Liver (tissue), 9 donors: Measurements from ENCODE around the gene ELAVL2. TPM values are rescaled to one million over a fixed set of nuclear protein-coding genes. Genes with fewer than 3 reads are reported as not detected.

Experiments used
- DNase-seq: peaks from one replicate; pipeline ENCODE4 v3.0.0-alpha.2; 2017; ENCODE audit warnings: low spot score
- H3K27ac ChIP-seq, 2 donors: one replicate each; pipeline ENCODE4 v1.7.0; 2013; ENCODE audit warnings: inconsistent platforms in 2 of 2, low read length in 2 of 2, control low read depth in 1 of 2, low read depth in 1 of 2, mild to moderate bottlenecking in 1 of 2
- H3K27me3 ChIP-seq, 4 donors: one replicate each; pipeline versions ENCODE4 v1.6.1 to v1.7.0; 2013; ENCODE audit warnings: low read length in 3 of 4, inconsistent platforms in 1 of 4, mild to moderate bottlenecking in 1 of 4, moderate library complexity in 1 of 4; ENCODE audit not compliant: control insufficient read depth in 4 of 4, insufficient read depth in 4 of 4
- H3K36me3 ChIP-seq, 4 donors: one replicate each; pipeline versions ENCODE4 v1.6.1 to v1.7.0; 2013; ENCODE audit warnings: low read length in 3 of 4, mild to moderate bottlenecking in 3 of 4, low read depth in 1 of 4, moderate library complexity in 1 of 4; ENCODE audit not compliant: control insufficient read depth in 4 of 4, insufficient read depth in 3 of 4
- H3K4me1 ChIP-seq, 4 donors: one replicate each; pipeline versions ENCODE4 v1.6.1 to v1.7.0; 2013; ENCODE audit warnings: low read length in 3 of 4, mild to moderate bottlenecking in 3 of 4, moderate library complexity in 1 of 4; ENCODE audit not compliant: control insufficient read depth in 4 of 4, insufficient read depth in 4 of 4
- H3K4me3 ChIP-seq, 3 donors: one replicate each; pipeline versions ENCODE4 v1.6.1 to v1.7.0; 2013; ENCODE audit warnings: low read length in 3 of 3, control low read depth in 1 of 3, low read depth in 1 of 3, mild to moderate bottlenecking in 1 of 3
- H3K9ac ChIP-seq, 2 donors: one replicate each; pipeline ENCODE4 v1.7.0; 2013; ENCODE audit warnings: low read length in 2 of 2, mild to moderate bottlenecking in 2 of 2, moderate library complexity in 2 of 2, control low read depth in 1 of 2, low read depth in 1 of 2
- H3K9me3 ChIP-seq, 4 donors: one replicate each; pipeline versions ENCODE4 v1.6.1 to v1.7.0; 2013; ENCODE audit warnings: low read length in 3 of 4; ENCODE audit not compliant: control insufficient read depth in 4 of 4
- EGR1 ChIP-seq, 2 donors: IDR thresholded peaks; 2 replicates each; pipeline ENCODE4 v1.6.1; 2016 to 2018; ENCODE audit warnings: antibody characterized with exemption in 2 of 2, low read depth in 2 of 2
- FOXA1 ChIP-seq: IDR thresholded peaks from 2 replicates; pipeline ENCODE4 v1.6.1; 2016; ENCODE audit warnings: antibody characterized with exemption
- GABPA ChIP-seq, 2 donors: IDR thresholded peaks in 1 of 2; conservative IDR thresholded peaks in 1 of 2; 2 replicates each; pipeline ENCODE4 v1.6.1; 2016; ENCODE audit warnings: antibody characterized with exemption in 2 of 2, mild to moderate bottlenecking in 1 of 2, moderate library complexity in 1 of 2
- HNF4A ChIP-seq, 2 donors: conservative IDR thresholded peaks; 2 replicates each; pipeline ENCODE4 v1.6.1; 2016; ENCODE audit warnings: antibody characterized with exemption in 2 of 2, mild to moderate bottlenecking in 2 of 2
- JUND ChIP-seq, 2 donors: IDR thresholded peaks; 2 replicates each; pipeline ENCODE4 v1.6.1; 2016; ENCODE audit warnings: antibody characterized with exemption in 2 of 2
- NR2F2 ChIP-seq: IDR thresholded peaks from 2 replicates; pipeline ENCODE4 v1.6.1; 2016; ENCODE audit warnings: antibody characterized with exemption
- RAD21 ChIP-seq, 2 donors: IDR thresholded peaks; 2 replicates each; pipeline ENCODE4 v1.6.1; 2016; ENCODE audit warnings: antibody characterized with exemption in 2 of 2, mild to moderate bottlenecking in 2 of 2
- RXRA ChIP-seq, 2 donors: IDR thresholded peaks; 2 replicates each; pipeline ENCODE4 v1.6.1; 2017 to 2018; ENCODE audit warnings: antibody characterized with exemption in 2 of 2, mild to moderate bottlenecking in 1 of 2
- TAF1 ChIP-seq: conservative IDR thresholded peaks from 2 replicates; pipeline ENCODE4 v1.6.1; 2016; ENCODE audit warnings: antibody characterized with exemption, mild to moderate bottlenecking
- YY1 ChIP-seq: IDR thresholded peaks from 2 replicates; pipeline ENCODE4 v1.6.1; 2016; ENCODE audit warnings: antibody characterized with exemption, mild to moderate bottlenecking
- WGBS: extraction: QIAGEN DNeasy Blood & Tissue Kit; methylation state at CpG from one replicate; pipeline ENCODE4 v1.1.7; 2013; 5-methylcytosine and 5-hydroxymethylcytosine counted together
- polyA plus RNA-seq, 2 donors: library from polyadenylated mRNA; stranded (reverse) in 1 of 2; unstranded in 1 of 2; fragments of 200-250 nt in 1 of 2; fragments of >200 nt in 1 of 2; fragmentation: Nextera tagmentation in 1 of 2; extraction: Ambion mirVana in 1 of 2; gene quantifications; one replicate each; pipeline versions ENCODE4 v1.2.1 to v1.2.3, GENCODE V29; 2013 to 2015
- total RNA-seq, 2 donors: library from RNA; depleted of rRNA; stranded (reverse); fragments of >200 nt; gene quantifications; one replicate each; pipeline ENCODE4 v1.2.3, GENCODE V29; 2014
- TF ChIP-seq, protein P1 (sequence below): fragments of 150-350 bp; IDR thresholded peaks from 2 replicates; pipeline ENCODE4 v1.5.1; 2017; ENCODE audit warnings: improper control_type of control experiment, low read depth, low read length; ENCODE audit not compliant: missing input control
- TF ChIP-seq, protein P2 (sequence below): IDR thresholded peaks from 2 replicates; pipeline ENCODE4 v1.6.1; 2016; ENCODE audit warnings: antibody characterized with exemption
- TF ChIP-seq, protein P3 (sequence below): IDR thresholded peaks from 2 replicates; pipeline ENCODE4 v1.6.1; 2016; ENCODE audit warnings: antibody characterized with exemption
- TF ChIP-seq, protein P4 (sequence below): IDR thresholded peaks from 2 replicates; pipeline ENCODE4 v1.6.1; 2016; ENCODE audit warnings: antibody characterized with exemption
- TF ChIP-seq, protein P5 (sequence below): IDR thresholded peaks from 2 replicates; pipeline ENCODE4 v1.6.1; 2016; ENCODE audit warnings: antibody characterized with exemption, mild to moderate bottlenecking
- donor health status: healthy.
- donor health status: healthy.
- donor health status: healthy.
- donor health status: healthy.
- donor health status: healthy.

Gene ELAVL2
- total and polyA plus RNA-seq, 4 donors, result 0.19 TPM; not detected in 3

DNA sequence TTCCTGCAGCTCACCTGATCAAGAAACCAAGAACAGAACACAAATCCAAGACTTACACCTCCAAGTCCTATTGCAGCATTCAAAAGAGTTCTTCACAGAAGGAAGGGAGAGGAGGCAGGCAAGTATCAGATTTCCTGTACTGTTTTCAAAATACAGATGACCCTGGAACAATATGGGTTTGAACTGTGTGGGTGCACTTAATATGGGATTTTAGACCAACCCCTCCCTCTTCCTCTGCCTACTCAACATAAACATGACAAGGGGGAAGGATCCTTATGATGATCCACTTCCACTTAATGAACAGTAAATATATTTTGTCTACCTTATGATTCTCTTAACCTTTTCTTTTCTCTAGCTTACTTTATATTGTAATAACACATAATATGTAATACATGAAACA lies 104.6 kb downstream of the ELAVL2 start (continued):
- TF ChIP-seq, protein P1, sequence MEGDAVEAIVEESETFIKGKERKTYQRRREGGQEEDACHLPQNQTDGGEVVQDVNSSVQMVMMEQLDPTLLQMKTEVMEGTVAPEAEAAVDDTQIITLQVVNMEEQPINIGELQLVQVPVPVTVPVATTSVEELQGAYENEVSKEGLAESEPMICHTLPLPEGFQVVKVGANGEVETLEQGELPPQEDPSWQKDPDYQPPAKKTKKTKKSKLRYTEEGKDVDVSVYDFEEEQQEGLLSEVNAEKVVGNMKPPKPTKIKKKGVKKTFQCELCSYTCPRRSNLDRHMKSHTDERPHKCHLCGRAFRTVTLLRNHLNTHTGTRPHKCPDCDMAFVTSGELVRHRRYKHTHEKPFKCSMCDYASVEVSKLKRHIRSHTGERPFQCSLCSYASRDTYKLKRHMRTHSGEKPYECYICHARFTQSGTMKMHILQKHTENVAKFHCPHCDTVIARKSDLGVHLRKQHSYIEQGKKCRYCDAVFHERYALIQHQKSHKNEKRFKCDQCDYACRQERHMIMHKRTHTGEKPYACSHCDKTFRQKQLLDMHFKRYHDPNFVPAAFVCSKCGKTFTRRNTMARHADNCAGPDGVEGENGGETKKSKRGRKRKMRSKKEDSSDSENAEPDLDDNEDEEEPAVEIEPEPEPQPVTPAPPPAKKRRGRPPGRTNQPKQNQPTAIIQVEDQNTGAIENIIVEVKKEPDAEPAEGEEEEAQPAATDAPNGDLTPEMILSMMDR, result no peak

DNA sequence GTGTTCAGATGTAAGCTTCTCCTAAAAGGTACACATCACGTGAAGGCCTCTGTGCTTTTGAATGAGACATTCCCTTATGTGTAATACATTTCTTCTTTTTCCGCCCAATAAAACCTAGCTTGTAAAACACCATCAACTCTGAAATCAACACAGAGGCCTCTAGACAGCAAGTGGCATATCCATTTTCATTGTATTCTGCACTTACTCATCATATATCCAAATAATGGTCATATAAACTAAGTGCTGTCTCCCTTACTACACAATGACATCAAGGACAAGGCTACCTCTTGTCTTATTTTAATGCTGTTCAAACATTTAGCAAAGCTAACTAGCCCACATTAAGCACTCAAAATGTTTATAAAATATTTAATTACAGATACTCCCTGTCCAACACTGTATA lies 108.5 kb downstream of the ELAVL2 start:
- Histone ChIP-seq H3K9me3 (no peaks in the 10 kb centered on the region), H3K4me3 (no peak overlapping the region), H3K27me3 (no peaks in the 10 kb centered on the region), H3K36me3 (no peaks in the 10 kb centered on the region), H3K27ac (no peak overlapping the region), H3K9ac (no peak overlapping the region), H3K4me1 (no peaks in the 10 kb centered on the region)
- no peak for DNase-seq
- WGBS, result 84% methylated on average over 2 of the region's 2 CpGs
- TF ChIP-seq HNF4A (conservative IDR thresholded peaks at IDR 0.05), result no peak
- TF ChIP-seq RAD21 (IDR thresholded peaks at IDR 0.05), result no peak
- no peak for TF ChIP-seq JUND (IDR thresholded peaks at IDR 0.05)
- no peak for TF ChIP-seq GABPA (IDR thresholded peaks at IDR 0.05 in 1 of 2, conservative IDR thresholded peaks at IDR 0.05 in 1 of 2)
- TF ChIP-seq, protein P1, result no peak
- TF ChIP-seq YY1, result no peak
- no peak for TF ChIP-seq NR2F2
- TF ChIP-seq, protein P2, sequence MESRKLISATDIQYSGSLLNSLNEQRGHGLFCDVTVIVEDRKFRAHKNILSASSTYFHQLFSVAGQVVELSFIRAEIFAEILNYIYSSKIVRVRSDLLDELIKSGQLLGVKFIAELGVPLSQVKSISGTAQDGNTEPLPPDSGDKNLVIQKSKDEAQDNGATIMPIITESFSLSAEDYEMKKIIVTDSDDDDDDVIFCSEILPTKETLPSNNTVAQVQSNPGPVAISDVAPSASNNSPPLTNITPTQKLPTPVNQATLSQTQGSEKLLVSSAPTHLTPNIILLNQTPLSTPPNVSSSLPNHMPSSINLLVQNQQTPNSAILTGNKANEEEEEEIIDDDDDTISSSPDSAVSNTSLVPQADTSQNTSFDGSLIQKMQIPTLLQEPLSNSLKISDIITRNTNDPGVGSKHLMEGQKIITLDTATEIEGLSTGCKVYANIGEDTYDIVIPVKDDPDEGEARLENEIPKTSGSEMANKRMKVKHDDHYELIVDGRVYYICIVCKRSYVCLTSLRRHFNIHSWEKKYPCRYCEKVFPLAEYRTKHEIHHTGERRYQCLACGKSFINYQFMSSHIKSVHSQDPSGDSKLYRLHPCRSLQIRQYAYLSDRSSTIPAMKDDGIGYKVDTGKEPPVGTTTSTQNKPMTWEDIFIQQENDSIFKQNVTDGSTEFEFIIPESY, result no peak
- TF ChIP-seq, protein P3, sequence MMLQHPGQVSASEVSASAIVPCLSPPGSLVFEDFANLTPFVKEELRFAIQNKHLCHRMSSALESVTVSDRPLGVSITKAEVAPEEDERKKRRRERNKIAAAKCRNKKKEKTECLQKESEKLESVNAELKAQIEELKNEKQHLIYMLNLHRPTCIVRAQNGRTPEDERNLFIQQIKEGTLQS, result no peak

DNA sequence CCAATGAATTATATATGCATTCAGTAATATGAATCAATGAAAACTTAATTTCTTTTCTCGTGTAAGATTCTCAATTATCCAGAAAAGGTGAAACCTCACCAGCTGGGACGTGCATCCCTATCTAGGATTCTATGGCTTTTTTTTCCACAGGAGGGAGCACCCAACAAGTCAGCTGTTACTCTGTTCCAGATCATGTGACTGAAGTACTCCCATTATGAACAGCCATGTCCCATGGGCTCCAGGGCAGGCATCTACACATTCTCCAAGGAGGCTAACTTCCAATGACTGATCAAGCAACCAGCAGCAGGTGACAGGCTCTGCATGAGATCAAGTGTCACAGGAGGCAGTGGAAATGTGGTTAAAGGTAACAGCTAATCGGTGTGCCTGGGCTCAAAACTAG lies 118.8 kb downstream of the ELAVL2 start:
- 80% methylated on average over 3 of the region's 3 CpGs for WGBS
- Histone ChIP-seq H3K9me3 (no peaks in the 10 kb centered on the region), H3K4me1 (no peaks in the 10 kb centered on the region)
- TF ChIP-seq RXRA (IDR thresholded peaks at IDR 0.05) (no peak), HNF4A (conservative IDR thresholded peaks at IDR 0.05) (no peak), EGR1 (IDR thresholded peaks at IDR 0.05; ENCODE audit: low read depth in 2 of 2) (no peak), FOXA1 (no peak), TAF1 (no peak), GABPA (IDR thresholded peaks at IDR 0.05 in 1 of 2, conservative IDR thresholded peaks at IDR 0.05 in 1 of 2) (no peak), RAD21 (IDR thresholded peaks at IDR 0.05) (no peak)
- TF ChIP-seq, protein P4, sequence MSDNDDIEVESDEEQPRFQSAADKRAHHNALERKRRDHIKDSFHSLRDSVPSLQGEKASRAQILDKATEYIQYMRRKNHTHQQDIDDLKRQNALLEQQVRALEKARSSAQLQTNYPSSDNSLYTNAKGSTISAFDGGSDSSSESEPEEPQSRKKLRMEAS, result no peak
- TF ChIP-seq, protein P5, sequence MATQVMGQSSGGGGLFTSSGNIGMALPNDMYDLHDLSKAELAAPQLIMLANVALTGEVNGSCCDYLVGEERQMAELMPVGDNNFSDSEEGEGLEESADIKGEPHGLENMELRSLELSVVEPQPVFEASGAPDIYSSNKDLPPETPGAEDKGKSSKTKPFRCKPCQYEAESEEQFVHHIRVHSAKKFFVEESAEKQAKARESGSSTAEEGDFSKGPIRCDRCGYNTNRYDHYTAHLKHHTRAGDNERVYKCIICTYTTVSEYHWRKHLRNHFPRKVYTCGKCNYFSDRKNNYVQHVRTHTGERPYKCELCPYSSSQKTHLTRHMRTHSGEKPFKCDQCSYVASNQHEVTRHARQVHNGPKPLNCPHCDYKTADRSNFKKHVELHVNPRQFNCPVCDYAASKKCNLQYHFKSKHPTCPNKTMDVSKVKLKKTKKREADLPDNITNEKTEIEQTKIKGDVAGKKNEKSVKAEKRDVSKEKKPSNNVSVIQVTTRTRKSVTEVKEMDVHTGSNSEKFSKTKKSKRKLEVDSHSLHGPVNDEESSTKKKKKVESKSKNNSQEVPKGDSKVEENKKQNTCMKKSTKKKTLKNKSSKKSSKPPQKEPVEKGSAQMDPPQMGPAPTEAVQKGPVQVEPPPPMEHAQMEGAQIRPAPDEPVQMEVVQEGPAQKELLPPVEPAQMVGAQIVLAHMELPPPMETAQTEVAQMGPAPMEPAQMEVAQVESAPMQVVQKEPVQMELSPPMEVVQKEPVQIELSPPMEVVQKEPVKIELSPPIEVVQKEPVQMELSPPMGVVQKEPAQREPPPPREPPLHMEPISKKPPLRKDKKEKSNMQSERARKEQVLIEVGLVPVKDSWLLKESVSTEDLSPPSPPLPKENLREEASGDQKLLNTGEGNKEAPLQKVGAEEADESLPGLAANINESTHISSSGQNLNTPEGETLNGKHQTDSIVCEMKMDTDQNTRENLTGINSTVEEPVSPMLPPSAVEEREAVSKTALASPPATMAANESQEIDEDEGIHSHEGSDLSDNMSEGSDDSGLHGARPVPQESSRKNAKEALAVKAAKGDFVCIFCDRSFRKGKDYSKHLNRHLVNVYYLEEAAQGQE, result no peak
- TF ChIP-seq, protein P1, result no peak

More for the DNA sequence above, 118.8 kb downstream of the ELAVL2 start:
- no peak for DNase-seq
- Histone ChIP-seq H3K36me3 (no peaks in the 10 kb centered on the region), H3K27ac (no peak overlapping the region), H3K27me3 (peaks cover 0 to 2% (median 0%) of the 10 kb centered on the region in 4 donors), H3K4me3 (no peak overlapping the region), H3K9ac (no peak overlapping the region)
